GM18508 (cell line): ENCODE results near the gene ETDC.

Experiments used
- ATAC-seq: cut with Tn5 transposase; IDR thresholded peaks from one replicate; pipeline ENCODE4 v1.9.1; 2021; ENCODE audit warnings: moderate number of reproducible peaks; ENCODE audit not compliant: insufficient read depth, unreplicated experiment

Gene ETDC

GRCh38 chrX:135345107-135345589 is 35.9 kb downstream of the ETDC start:
- ATAC-seq = no peak

GRCh38 chrX:135346975-135347374 is 37.7 kb downstream of the ETDC start:
- ATAC-seq = no peak

GRCh38 chrX:135347381-135348016 is 38.2 kb downstream of the ETDC start:
- no peak for ATAC-seq

- ATAC-seq = no peak
These were observed 45.0 kb downstream of the ETDC start for GRCh38 chrX:135354288-135354687.
